ENCODE results near the gene SBK1.

GRCh38 chr16:28316054-28316453, 23.7 kb downstream of the SBK1 start:
- TF ChIP-seq CTCF (IDR thresholded peaks at IDR 0.05), result no peak
- TF ChIP-seq POLR2A (IDR thresholded peaks at IDR 0.05), result no peak

All from stomach (tissue), 4 donors.